Measurements from ENCODE around the gene SLITRK3.

- no peak for TF ChIP-seq CTCF (IDR thresholded peaks at IDR 0.05)
- TF ChIP-seq POLR2A (IDR thresholded peaks at IDR 0.05): no peak
These were observed 29.4 kb upstream of the SLITRK3 start for GRCh38 chr3:165225604-165226003.
